OCI-LY7 (cell line): ENCODE data around the gene ASXL1. TPM values are rescaled to one million over a fixed set of nuclear protein-coding genes. Genes with fewer than 3 reads are reported as not detected.

ENCODE experiments used
- BruUV-seq: library from RNA; stranded (reverse); fragments of 400-500 nt; replicated peaks from 2 replicates; lab custom pipeline; 2021; lab: Mats Ljungman, UMichigan
- CTCF ChIA-PET: fragments of 300-600 bp; sonication (Branson Sonifier 250); formaldehyde crosslinking; loops from one replicate; lab custom pipeline; 2022; ENCODE audit warnings: antibody characterized with exemption; ENCODE audit not compliant: unreplicated experiment; lab: Charles Lee
- POLR2A ChIA-PET: fragments of 300-600 bp; sonication (Branson Sonifier 250); formaldehyde crosslinking; loops from one replicate; lab custom pipeline; 2022; ENCODE audit warnings: antibody characterized with exemption; lab: Charles Lee
- DNase-seq: peaks from one replicate; pipeline ENCODE4 v3.0.0-alpha.2; 2015; ENCODE audit warnings: low spot score
- H2AFZ ChIP-seq: fragments of 200-600 bp; sonication (generic), shearing (Covaris generic); 2 replicates; pipeline ENCODE4 v1.6.1; 2014; ENCODE audit warnings: mild to moderate bottlenecking, antibody characterized with exemption, low read length, moderate library complexity
- H3K27ac ChIP-seq: fragments of 200-600 bp; sonication (generic); 2 replicates; pipeline ENCODE4 v1.5.1; 2014; ENCODE audit warnings: mixed run types, low read depth, mild to moderate bottlenecking, moderate library complexity, low read length, inconsistent platforms; ENCODE audit not compliant: poor library complexity, severe bottlenecking
- H3K36me3 ChIP-seq: fragments of 200-600 bp; sonication (generic); 2 replicates; pipeline ENCODE4 v1.6.1; 2014; ENCODE audit warnings: mild to moderate bottlenecking, antibody characterized with exemption, low read length, moderate library complexity, mixed read lengths; ENCODE audit not compliant: insufficient read depth
- H3K4me1 ChIP-seq: fragments of 200-600 bp; sonication (generic); 2 replicates; pipeline ENCODE4 v1.5.1; 2014; ENCODE audit warnings: mild to moderate bottlenecking, low read length; ENCODE audit not compliant: insufficient read depth, poor library complexity, severe bottlenecking
- H3K4me2 ChIP-seq: fragments of 200-600 bp; sonication (generic); 2 replicates; pipeline ENCODE4 v1.6.1; 2014; ENCODE audit warnings: mild to moderate bottlenecking, low read length
- H3K4me3 ChIP-seq: fragments of 200-600 bp; sonication (generic); 2 replicates; pipeline ENCODE4 v1.5.1; 2014; ENCODE audit warnings: mild to moderate bottlenecking, low read depth, low read length; ENCODE audit not compliant: poor library complexity, severe bottlenecking
- H3K79me2 ChIP-seq: fragments of 200-600 bp; sonication (generic); 2 replicates; pipeline ENCODE4 v1.6.1; 2016; ENCODE audit warnings: low read depth, mild to moderate bottlenecking, low read length, moderate library complexity, mixed read lengths; ENCODE audit not compliant: insufficient read depth
- H3K9me2 ChIP-seq: fragments of 200-600 bp; sonication (generic); 2 replicates; pipeline ENCODE4 v1.6.1; 2016; ENCODE audit warnings: mild to moderate bottlenecking, low read length, mixed read lengths; ENCODE audit not compliant: insufficient read depth
- H3K9me3 ChIP-seq: fragments of 200-600 bp; sonication (generic); 2 replicates; pipeline ENCODE4 v1.6.1; 2014; ENCODE audit warnings: mild to moderate bottlenecking, mixed run types, low read length, mixed read lengths
- H4K20me1 ChIP-seq: fragments of 200-600 bp; sonication (generic); 2 replicates; pipeline ENCODE4 v1.6.1; 2014; ENCODE audit warnings: mild to moderate bottlenecking, antibody characterized with exemption, low read length, moderate library complexity, mixed read lengths; ENCODE audit not compliant: insufficient read depth
- EZH2phosphoT487 ChIP-seq: fragments of 200-600 bp; sonication (generic); IDR thresholded peaks from 2 replicates; pipeline ENCODE4 v1.6.1; 2018; ENCODE audit warnings: low read depth, borderline replicate concordance, mild to moderate bottlenecking, mixed run types, antibody characterized with exemption, low read length, moderate library complexity, mixed read lengths
- intact Hi-C: fragments of 100-400 bp; cut with micrococcal nuclease; formaldehyde crosslinking; loops from one replicate; pipeline ENCODE4 v1.10.0; 2022; ENCODE audit not compliant: unreplicated experiment
- total RNA-seq, 2 experiments: library from RNA; depleted of rRNA in 1 of 2; stranded (reverse); fragments of >200 nt in 1 of 2; shearing (Covaris generic) in 1 of 2; gene quantifications; 2 replicates each; pipeline ENCODE4 v1.2.3, GENCODE V29; 2014 to 2022
- TF ChIP-seq, protein P1 (sequence below): fragments of 200-600 bp; sonication (generic); conservative IDR thresholded peaks from 2 replicates; pipeline ENCODE4 v1.5.1; 2014; ENCODE audit warnings: mild to moderate bottlenecking, antibody characterized with exemption, low read length, moderate library complexity, mixed read lengths

ASXL1 gene
- total RNA-seq, 2 experiments from 2014 or later, result 84.7 to 122 TPM

- ChIA-PET CTCF (interaction anchor here (0.5 kb wide), 1 partner anchor 17 kb away, joined by 6 read pairs; no protein-coding TSS in a partner anchor), POLR2A (interaction anchor here (1.2 kb wide), 1 partner anchor 44 kb away, joined by 3 read pairs; no protein-coding TSS in a partner anchor)
- no peak overlapping the region for H3K4me3 ChIP-seq
- H3K9me3 ChIP-seq, result no peaks in the 10 kb centered on the region
- H3K9me2 ChIP-seq, result no peaks in the 10 kb centered on the region
- no peak overlapping the region for H3K4me2 ChIP-seq
- intact Hi-C loops, result no loop called here
- BruUV-seq, result no TSS peak
- TF ChIP-seq EZH2phosphoT487, result no peak
- TF ChIP-seq, protein P1, sequence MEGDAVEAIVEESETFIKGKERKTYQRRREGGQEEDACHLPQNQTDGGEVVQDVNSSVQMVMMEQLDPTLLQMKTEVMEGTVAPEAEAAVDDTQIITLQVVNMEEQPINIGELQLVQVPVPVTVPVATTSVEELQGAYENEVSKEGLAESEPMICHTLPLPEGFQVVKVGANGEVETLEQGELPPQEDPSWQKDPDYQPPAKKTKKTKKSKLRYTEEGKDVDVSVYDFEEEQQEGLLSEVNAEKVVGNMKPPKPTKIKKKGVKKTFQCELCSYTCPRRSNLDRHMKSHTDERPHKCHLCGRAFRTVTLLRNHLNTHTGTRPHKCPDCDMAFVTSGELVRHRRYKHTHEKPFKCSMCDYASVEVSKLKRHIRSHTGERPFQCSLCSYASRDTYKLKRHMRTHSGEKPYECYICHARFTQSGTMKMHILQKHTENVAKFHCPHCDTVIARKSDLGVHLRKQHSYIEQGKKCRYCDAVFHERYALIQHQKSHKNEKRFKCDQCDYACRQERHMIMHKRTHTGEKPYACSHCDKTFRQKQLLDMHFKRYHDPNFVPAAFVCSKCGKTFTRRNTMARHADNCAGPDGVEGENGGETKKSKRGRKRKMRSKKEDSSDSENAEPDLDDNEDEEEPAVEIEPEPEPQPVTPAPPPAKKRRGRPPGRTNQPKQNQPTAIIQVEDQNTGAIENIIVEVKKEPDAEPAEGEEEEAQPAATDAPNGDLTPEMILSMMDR, result no peak
- H4K20me1 ChIP-seq, result no peaks in the 10 kb centered on the region
- DNase-seq, result no peak
- peaks cover 52% of the 10 kb centered on the region for H3K36me3 ChIP-seq
- no peak overlapping the region for H2AFZ ChIP-seq
- H3K4me1 ChIP-seq, result peaks cover 11% of the 10 kb centered on the region
- no peak overlapping the region for H3K27ac ChIP-seq
- no peaks in the 10 kb centered on the region for H3K79me2 ChIP-seq
These were observed 82.1 kb downstream of the ASXL1 start for GRCh38 chr20:32440069-32440757.

- H3K36me3 ChIP-seq, result peaks cover 47% of the 10 kb centered on the region
These were observed 82.6 kb downstream of the ASXL1 start for GRCh38 chr20:32440758-32441078.

GRCh38 chr20:32441638-32442037 is 83.5 kb downstream of the ASXL1 start:
- ChIA-PET POLR2A (no interaction called here), CTCF (no interaction called here)
- intact Hi-C loops, result no loop called here
- no peaks in the 10 kb centered on the region for H3K9me3 ChIP-seq
- H3K4me1 ChIP-seq, result peaks cover 11% of the 10 kb centered on the region
- H3K36me3 ChIP-seq, result peaks cover 37% of the 10 kb centered on the region
- H3K9me2 ChIP-seq, result no peaks in the 10 kb centered on the region
- H2AFZ ChIP-seq, result no peak overlapping the region
- H3K4me2 ChIP-seq, result no peak overlapping the region
- no peak overlapping the region for H3K27ac ChIP-seq
- no peaks in the 10 kb centered on the region for H3K79me2 ChIP-seq
- H4K20me1 ChIP-seq, result no peaks in the 10 kb centered on the region
- no TSS peak for BruUV-seq
- no peak for DNase-seq
- TF ChIP-seq, protein P1, result no peak
- no peak for TF ChIP-seq EZH2phosphoT487
- H3K4me3 ChIP-seq, result no peak overlapping the region

More at GRCh38 chr20:32440758-32441078, 82.6 kb downstream of the ASXL1 start:
- ChIA-PET POLR2A (no interaction called here), CTCF (no interaction called here)
- Histone ChIP-seq H3K4me3 (no peak overlapping the region), H3K4me1 (peaks cover 11% of the 10 kb centered on the region), H3K27ac (no peak overlapping the region), H2AFZ (no peak overlapping the region), H3K4me2 (no peak overlapping the region), H3K9me3 (no peaks in the 10 kb centered on the region), H4K20me1 (no peaks in the 10 kb centered on the region), H3K9me2 (no peaks in the 10 kb centered on the region), H3K79me2 (no peaks in the 10 kb centered on the region)
- BruUV-seq, result no TSS peak
- TF ChIP-seq, protein P1, result no peak
- TF ChIP-seq EZH2phosphoT487, result no peak
- no peak for DNase-seq
- intact Hi-C loops, result no loop called here
